Endothelial cell of umbilical vein (primary cell): ENCODE measurements around the gene TEAD4. TPM values are rescaled to one million over a fixed set of nuclear protein-coding genes. Genes with fewer than 3 reads are reported as not detected.

ENCODE experiments used
- BruUV-seq: library from RNA; stranded (reverse); fragments of 400-500 nt; replicated peaks from 2 replicates; lab custom pipeline; 2021; lab: Mats Ljungman, UMichigan
- CTCF ChIA-PET: fragments of 300-600, 350-600 bp; sonication (Branson Sonifier 250); formaldehyde crosslinking; loops from one replicate; lab custom pipeline; 2021; ENCODE audit warnings: antibody characterized with exemption, inconsistent platforms; lab: Charles Lee
- POLR2A ChIA-PET: fragments of 300-600, 350-600 bp; sonication (Branson Sonifier 250); formaldehyde crosslinking; loops from one replicate; lab custom pipeline; 2021; ENCODE audit warnings: antibody characterized with exemption, inconsistent platforms; lab: Charles Lee
- DNase-seq: peaks from one replicate; pipeline ENCODE4 v3.0.0-alpha.2; 2011; ENCODE audit warnings: low read depth, low spot score
- FAIRE-seq: peaks from 2 replicates; lab custom pipeline; 2011; peaks lifted over from hg19 to GRCh38; lab: Jason Lieb, UNC
- H2AFZ ChIP-seq: 2 replicates; pipeline ENCODE4 v1.6.0; 2012; ENCODE audit warnings: low read depth, low read length, control low read depth, inconsistent platforms
- H3K27ac ChIP-seq: 2 replicates; pipeline ENCODE4 v1.5.1; 2011; ENCODE audit warnings: low read depth, mild to moderate bottlenecking, control low read depth, low read length, moderate library complexity; ENCODE audit not compliant: insufficient read depth
- H3K27me3 ChIP-seq, 2 experiments: 2 replicates each; pipeline versions ENCODE4 v1.6.0 to v1.6.1; 2011; ENCODE audit warnings: low read length in 2 of 2, mixed read lengths in 1 of 2; ENCODE audit not compliant: control insufficient read depth in 2 of 2, insufficient read depth in 2 of 2
- H3K36me3 ChIP-seq, 2 experiments: 2 replicates in 1 of 2; 3 replicates in 1 of 2; pipeline ENCODE4 v1.5.1; 2011; ENCODE audit warnings: low read length in 2 of 2, mild to moderate bottlenecking in 1 of 2, moderate library complexity in 1 of 2; ENCODE audit not compliant: control insufficient read depth in 2 of 2, insufficient read depth in 2 of 2; ENCODE audit errors: extremely low read depth in 1 of 2
- H3K4me1 ChIP-seq: 3 replicates; pipeline ENCODE4 v1.5.1; 2011; ENCODE audit warnings: mild to moderate bottlenecking, low read length; ENCODE audit not compliant: control insufficient read depth, insufficient read depth; ENCODE audit errors: extremely low read depth
- H3K4me2 ChIP-seq: 2 replicates; pipeline ENCODE4 v1.6.1; 2011; ENCODE audit warnings: low read length, control low read depth, mixed read lengths; ENCODE audit not compliant: insufficient read depth
- H3K4me3 ChIP-seq, 3 experiments: fragments of 200-600 bp in 1 of 3; sonication (generic), shearing (Covaris generic) in 1 of 3; replicated peaks in 1 of 3; 2 replicates each; pipeline ENCODE4 v1.5.1; 2011 to 2016; ENCODE audit warnings: control low read depth in 3 of 3, low read length in 3 of 3, mild to moderate bottlenecking in 2 of 3, inconsistent platforms in 1 of 3, low read depth in 1 of 3, moderate library complexity in 1 of 3; ENCODE audit not compliant: insufficient read depth in 1 of 3
- H3K79me2 ChIP-seq: 2 replicates; pipeline ENCODE4 v1.6.0; 2012; ENCODE audit warnings: low read length, inconsistent platforms; ENCODE audit not compliant: control insufficient read depth, insufficient read depth
- H3K9ac ChIP-seq: replicated peaks from 2 replicates; pipeline ENCODE3; 2011; ENCODE audit warnings: low read length, control low read depth; ENCODE audit not compliant: insufficient read depth; ENCODE audit errors: extremely low read depth
- H3K9me1 ChIP-seq: replicated peaks from 3 replicates; pipeline ENCODE4 v1.6.0; 2011; ENCODE audit warnings: mild to moderate bottlenecking, low read length; ENCODE audit not compliant: control insufficient read depth, insufficient read depth; ENCODE audit errors: extremely low read depth
- H3K9me3 ChIP-seq: replicated peaks from 2 replicates; pipeline ENCODE4 v1.5.1; 2012; ENCODE audit warnings: low read length, inconsistent platforms; ENCODE audit not compliant: control insufficient read depth, insufficient read depth
- H4K20me1 ChIP-seq: replicated peaks from 2 replicates; pipeline ENCODE3; 2011; ENCODE audit warnings: mild to moderate bottlenecking, low read length; ENCODE audit not compliant: control insufficient read depth, insufficient read depth; ENCODE audit errors: extremely low read depth
- EZH2 ChIP-seq: IDR thresholded peaks from 2 replicates; pipeline ENCODE4 v1.6.1; 2012; ENCODE audit warnings: borderline replicate concordance, low read depth, mild to moderate bottlenecking, moderate library complexity, low read length, inconsistent platforms; ENCODE audit not compliant: severe bottlenecking
- FOS ChIP-seq: IDR thresholded peaks from 2 replicates; pipeline ENCODE4 v1.6.1; 2011; ENCODE audit warnings: mild to moderate bottlenecking, low read length, moderate library complexity, borderline replicate concordance; ENCODE audit not compliant: insufficient read depth
- GATA2 ChIP-seq: IDR thresholded peaks from 2 replicates; pipeline ENCODE4 v1.7.0; 2011; ENCODE audit warnings: low read depth, mild to moderate bottlenecking, moderate library complexity, mixed read lengths, low read length; ENCODE audit not compliant: insufficient read length, insufficient read depth
- JUN ChIP-seq: IDR thresholded peaks from 2 replicates; pipeline ENCODE4 v1.6.1; 2011; ENCODE audit warnings: borderline replicate concordance, low read depth; ENCODE audit not compliant: insufficient read length, insufficient read depth
- MYC ChIP-seq: IDR thresholded peaks from one replicate; pipeline ENCODE4 v1.6.1; 2011; ENCODE audit warnings: mild to moderate bottlenecking, low read depth, low read length
- POLR2A ChIP-seq: IDR thresholded peaks from 2 replicates; pipeline ENCODE4 v1.6.1; 2012; ENCODE audit warnings: low read depth, mild to moderate bottlenecking, control low read depth, low read length
- POLR2AphosphoS5 ChIP-seq: IDR thresholded peaks from 2 replicates; pipeline ENCODE4 v1.6.1; 2012; ENCODE audit warnings: low read depth, mild to moderate bottlenecking, control low read depth, low read length, moderate library complexity; ENCODE audit not compliant: insufficient read depth
- dilution Hi-C: fragments of 300-500 bp; cut with MboI; formaldehyde crosslinking; loops from one replicate; pipeline ENCODE4 v1.15.0; 2019; ENCODE audit warnings: low sequenced_read_pairs; ENCODE audit not compliant: extremely low pct_ligation_motif_present
- intact Hi-C: fragments of 100-400 bp; cut with micrococcal nuclease; formaldehyde crosslinking; loops from one replicate; pipeline ENCODE4 v1.10.0; 2022
- polyA plus RNA-seq, 4 experiments: library from polyadenylated mRNA; depleted of rRNA in 3 of 4; stranded (reverse) in 3 of 4; unstranded in 1 of 4; fragments of >200 nt; gene quantifications; 2 replicates each; pipeline versions ENCODE4 v1.2.1 to v1.2.3, GENCODE V29; 2011 to 2012; ENCODE audit warnings: missing spikeins in 1 of 4
- total RNA-seq: library from RNA; stranded (reverse); gene quantifications from 2 replicates; pipeline ENCODE4 v1.2.3, GENCODE V29; 2021
- TF ChIP-seq, protein P1 (sequence below), 2 donors: IDR thresholded peaks; 1 replicate in 1 of 2; 2 replicates in 1 of 2; pipeline ENCODE4 v1.5.1; 2011; ENCODE audit warnings: low read length in 2 of 2, mild to moderate bottlenecking in 2 of 2, moderate library complexity in 2 of 2, control low read depth in 1 of 2, inconsistent platforms in 1 of 2, low read depth in 1 of 2; ENCODE audit not compliant: insufficient read depth in 1 of 2; ENCODE audit errors: extremely low read depth in 1 of 2
- TF ChIP-seq, protein P2 (sequence below): IDR thresholded peaks from 2 replicates; pipeline ENCODE4 v1.6.1; 2011; ENCODE audit not compliant: insufficient read depth, insufficient read length

Gene TEAD4
- total and polyA plus RNA-seq, 2 donors (not counting 3 experiments of a cell fraction or from before 2014, with no cell fraction given), result 34.4 to 46.0 TPM

DNA sequence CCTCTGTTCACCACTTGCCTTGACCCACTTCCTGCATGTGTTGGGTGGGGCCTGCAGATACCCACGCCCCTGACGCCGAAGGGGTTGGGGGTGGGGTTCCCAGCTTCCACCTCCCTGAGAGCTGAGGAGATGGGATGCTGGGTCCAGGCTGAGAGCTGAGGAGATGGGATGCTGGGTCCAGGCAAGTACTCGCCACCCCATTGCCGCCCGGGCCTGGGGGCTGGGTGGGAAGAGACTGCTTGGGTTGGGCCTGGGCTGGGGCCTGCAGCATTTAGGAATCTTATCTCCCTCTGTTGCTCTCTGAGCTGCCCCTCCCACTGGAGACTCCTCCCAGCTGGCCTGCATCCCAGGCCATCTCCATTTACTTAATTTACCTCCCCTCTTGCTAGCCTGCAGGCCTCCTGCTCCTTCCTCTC lies 17.4 kb downstream of the TEAD4 start:
- H3K4me2 ChIP-seq, result no peak overlapping the region
- H3K4me1 ChIP-seq, result peaks cover 11% of the 10 kb centered on the region
- TF ChIP-seq MYC (no peak), POLR2A (no peak), POLR2AphosphoS5 (no peak), GATA2 (no peak), EZH2 (no peak), FOS (no peak), JUN (no peak)
- TF ChIP-seq, protein P1, sequence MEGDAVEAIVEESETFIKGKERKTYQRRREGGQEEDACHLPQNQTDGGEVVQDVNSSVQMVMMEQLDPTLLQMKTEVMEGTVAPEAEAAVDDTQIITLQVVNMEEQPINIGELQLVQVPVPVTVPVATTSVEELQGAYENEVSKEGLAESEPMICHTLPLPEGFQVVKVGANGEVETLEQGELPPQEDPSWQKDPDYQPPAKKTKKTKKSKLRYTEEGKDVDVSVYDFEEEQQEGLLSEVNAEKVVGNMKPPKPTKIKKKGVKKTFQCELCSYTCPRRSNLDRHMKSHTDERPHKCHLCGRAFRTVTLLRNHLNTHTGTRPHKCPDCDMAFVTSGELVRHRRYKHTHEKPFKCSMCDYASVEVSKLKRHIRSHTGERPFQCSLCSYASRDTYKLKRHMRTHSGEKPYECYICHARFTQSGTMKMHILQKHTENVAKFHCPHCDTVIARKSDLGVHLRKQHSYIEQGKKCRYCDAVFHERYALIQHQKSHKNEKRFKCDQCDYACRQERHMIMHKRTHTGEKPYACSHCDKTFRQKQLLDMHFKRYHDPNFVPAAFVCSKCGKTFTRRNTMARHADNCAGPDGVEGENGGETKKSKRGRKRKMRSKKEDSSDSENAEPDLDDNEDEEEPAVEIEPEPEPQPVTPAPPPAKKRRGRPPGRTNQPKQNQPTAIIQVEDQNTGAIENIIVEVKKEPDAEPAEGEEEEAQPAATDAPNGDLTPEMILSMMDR (IDR thresholded peaks at IDR 0.05; ENCODE audit: extremely low read depth in 1 of 2, insufficient read depth in 1 of 2, low read depth in 1 of 2, low read length in 2 of 2), result no peak
- TF ChIP-seq, protein P2, sequence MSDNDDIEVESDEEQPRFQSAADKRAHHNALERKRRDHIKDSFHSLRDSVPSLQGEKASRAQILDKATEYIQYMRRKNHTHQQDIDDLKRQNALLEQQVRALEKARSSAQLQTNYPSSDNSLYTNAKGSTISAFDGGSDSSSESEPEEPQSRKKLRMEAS, result no peak
- no peaks in the 10 kb centered on the region for H3K27me3 ChIP-seq
- BruUV-seq, result no TSS peak
- no peaks in the 10 kb centered on the region for H3K9me1 ChIP-seq
- CTCF ChIA-PET, result no interaction called here
- no peak overlapping the region for H3K27ac ChIP-seq
- H3K9ac ChIP-seq, result no peak overlapping the region
- DNase-seq (no peak), FAIRE-seq (no peak)
- H3K79me2 ChIP-seq, result peaks cover 47% of the 10 kb centered on the region
- no peaks in the 10 kb centered on the region for H4K20me1 ChIP-seq
- dilution Hi-C loops, result no loop called here
- POLR2A ChIA-PET, result no interaction called here
- H3K4me3 ChIP-seq, result no peak overlapping the region
- no peak overlapping the region for H2AFZ ChIP-seq
- H3K36me3 ChIP-seq, result peaks cover 0 to 11% of the 10 kb centered on the region in 2 experiments
- intact Hi-C loops, result no loop called here
- H3K9me3 ChIP-seq, result no peaks in the 10 kb centered on the region
